MM.1S (cell line): Measurements from ENCODE around the gene LNP1.

ENCODE experiments used
- DNase-seq: peaks from one replicate; pipeline ENCODE4 v3.0.0-alpha.2; 2015
- H2AFZ ChIP-seq: fragments of 300-600 bp; sonication (generic); 2 replicates; pipeline ENCODE4 v1.6.0; 2016; ENCODE audit warnings: antibody characterized with exemption, low read length
- H3F3A ChIP-seq: fragments of 300-600 bp; sonication (generic); 2 replicates; pipeline ENCODE4 v1.6.1; 2016; ENCODE audit warnings: mild to moderate bottlenecking, antibody characterized with exemption, low read length, moderate library complexity, mixed read lengths; ENCODE audit not compliant: insufficient read depth
- H3K27ac ChIP-seq: fragments of 300-600 bp; sonication (generic); 2 replicates; pipeline ENCODE4 v1.5.1; 2016; ENCODE audit warnings: mild to moderate bottlenecking, low read length
- H3K27me3 ChIP-seq: fragments of 300-600 bp; sonication (generic); replicated peaks from 2 replicates; pipeline ENCODE4 v1.6.0; 2016; ENCODE audit warnings: low read length; ENCODE audit not compliant: insufficient read depth
- H3K36me3 ChIP-seq: fragments of 300-600 bp; sonication (generic); replicated peaks from 2 replicates; pipeline ENCODE4 v1.6.1; 2016; ENCODE audit warnings: mild to moderate bottlenecking, low read length, mixed read lengths; ENCODE audit not compliant: insufficient read depth
- H3K4me1 ChIP-seq: fragments of 300-600 bp; sonication (generic); 2 replicates; pipeline ENCODE4 v1.6.1; 2016; ENCODE audit warnings: low read length, mixed read lengths
- H3K4me2 ChIP-seq: fragments of 300-600 bp; sonication (generic); 2 replicates; pipeline ENCODE4 v1.6.0; 2016; ENCODE audit warnings: low read depth, low read length
- H3K4me3 ChIP-seq: fragments of 300-600 bp; sonication (generic); 2 replicates; pipeline ENCODE4 v1.5.1; 2016; ENCODE audit warnings: low read length, mixed read lengths
- H3K79me2 ChIP-seq: fragments of 300-600 bp; sonication (generic); 2 replicates; pipeline ENCODE4 v1.6.1; 2016; ENCODE audit warnings: mixed run types, low read length, mixed read lengths
- H3K9ac ChIP-seq: fragments of 300-600 bp; sonication (generic); 2 replicates; pipeline ENCODE4 v1.6.1; 2016; ENCODE audit warnings: low read length, mixed read lengths
- H3K9me2 ChIP-seq: fragments of 300-600 bp; sonication (generic); replicated peaks from 2 replicates; pipeline ENCODE4 v1.6.1; 2016; ENCODE audit warnings: mild to moderate bottlenecking, low read length, mixed read lengths; ENCODE audit not compliant: insufficient read depth
- H3K9me3 ChIP-seq: fragments of 300-600 bp; sonication (generic); replicated peaks from 2 replicates; pipeline ENCODE4 v1.6.1; 2016; ENCODE audit warnings: mild to moderate bottlenecking, low read length, mixed read lengths; ENCODE audit not compliant: insufficient read depth
- H4K20me1 ChIP-seq: fragments of 300-600 bp; sonication (generic); 2 replicates; pipeline ENCODE4 v1.6.1; 2016; ENCODE audit warnings: mild to moderate bottlenecking, low read length, moderate library complexity, mixed read lengths; ENCODE audit not compliant: insufficient read depth
- CTCF ChIP-seq: fragments of 300-600 bp; sonication (generic); IDR thresholded peaks from 2 replicates; pipeline ENCODE4 v1.5.1; 2016; ENCODE audit warnings: antibody characterized with exemption, low read length, mixed read lengths
- EZH2 ChIP-seq: fragments of 300-600 bp; sonication (generic); optimal IDR thresholded peaks from 2 replicates; pipeline ENCODE3; 2017; ENCODE audit warnings: low read depth, mild to moderate bottlenecking, antibody characterized with exemption, low read length, mixed read lengths
- EZH2phosphoT487 ChIP-seq: fragments of 300-600 bp; sonication (generic); IDR thresholded peaks from 2 replicates; pipeline ENCODE4 v1.6.1; 2018; ENCODE audit warnings: antibody characterized with exemption, low read length

The LNP1 gene

GRCh38 chr3:100366424-100366823, 34.9 kb upstream of the LNP1 start:
- no peaks in the 10 kb centered on the region for H3F3A ChIP-seq
- H3K9me3 ChIP-seq: no peaks in the 10 kb centered on the region
- H3K27me3 ChIP-seq: no peaks in the 10 kb centered on the region
- H3K4me3 ChIP-seq: no peak overlapping the region
- DNase-seq: no peak
- peaks cover 9% of the 10 kb centered on the region; the same call in 1 of the 2 replicates for H3K36me3 ChIP-seq
- H3K9ac ChIP-seq: no peak overlapping the region
- H3K9me2 ChIP-seq: no peaks in the 10 kb centered on the region
- no peaks in the 10 kb centered on the region for H3K79me2 ChIP-seq
- H3K4me2 ChIP-seq: no peak overlapping the region
- H3K4me1 ChIP-seq: no peaks in the 10 kb centered on the region
- no peak overlapping the region for H3K27ac ChIP-seq
- H2AFZ ChIP-seq: no peak overlapping the region
- no peak for TF ChIP-seq EZH2
- no peak for TF ChIP-seq CTCF
- no peak for TF ChIP-seq EZH2phosphoT487
- H4K20me1 ChIP-seq: no peaks in the 10 kb centered on the region

- DNase-seq: no peak
- Histone ChIP-seq H4K20me1 (no peaks in the 10 kb centered on the region), H3K4me1 (no peaks in the 10 kb centered on the region), H3K9ac (no peak overlapping the region), H3K79me2 (no peaks in the 10 kb centered on the region), H3K27ac (no peak overlapping the region), H3K9me2 (no peaks in the 10 kb centered on the region), H3K27me3 (no peaks in the 10 kb centered on the region), H3K9me3 (no peaks in the 10 kb centered on the region), H3F3A (no peaks in the 10 kb centered on the region), H3K36me3 (peaks cover 9% of the 10 kb centered on the region; the same call in 1 of the 2 replicates), H3K4me3 (no peak overlapping the region), H3K4me2 (no peak overlapping the region), H2AFZ (no peak overlapping the region)
- no peak for TF ChIP-seq CTCF
- TF ChIP-seq EZH2phosphoT487: no peak
- TF ChIP-seq EZH2: no peak
Observed at GRCh38 chr3:100368441-100368840, 32.9 kb upstream of the LNP1 start.

GRCh38 chr3:100370756-100371155, 30.6 kb upstream of the LNP1 start:
- DNase-seq: no peak
- Histone ChIP-seq H3K79me2 (no peaks in the 10 kb centered on the region), H3K4me3 (no peak overlapping the region), H3F3A (no peaks in the 10 kb centered on the region), H3K9me3 (no peaks in the 10 kb centered on the region), H3K9ac (no peak overlapping the region), H3K9me2 (no peaks in the 10 kb centered on the region), H3K27me3 (no peaks in the 10 kb centered on the region), H3K27ac (no peak overlapping the region), H3K4me1 (no peaks in the 10 kb centered on the region), H4K20me1 (no peaks in the 10 kb centered on the region), H3K4me2 (no peak overlapping the region), H2AFZ (no peak overlapping the region), H3K36me3 (peaks cover 4% of the 10 kb centered on the region; the same call in 1 of the 2 replicates)
- TF ChIP-seq CTCF (no peak), EZH2phosphoT487 (no peak), EZH2 (no peak)
